ENCODE data around the gene XIRP1. TPM values are rescaled to one million over a fixed set of nuclear protein-coding genes. Genes with fewer than 3 reads are reported as not detected.

XIRP1 gene
- total RNA-seq, 3 donors from 2014 or later = 13.1 to 20.6 (median 18.2) TPM

- DNase-seq (no peak), ATAC-seq (no peak)
- H3K27me3 Mint-ChIP-seq (ENCODE audit: low read depth) = no peaks in the 10 kb centered on the region
- H3K4me1 Mint-ChIP-seq (ENCODE audit: low read depth) = peaks cover 43% of the 10 kb centered on the region
- H3K36me3 Mint-ChIP-seq (ENCODE audit: insufficient read depth) = peaks cover 32% of the 10 kb centered on the region
- H3K9me3 Mint-ChIP-seq = no peaks in the 10 kb centered on the region
- peak overlapping the region; percentile 78 for H3K4me3 Mint-ChIP-seq
Measured at GRCh38 chr3:39153977-39154279, 38.5 kb downstream of the XIRP1 start.

GRCh38 chr3:39150803-39151631 is 41.4 kb downstream of the XIRP1 start:
- no peaks in the 10 kb centered on the region for H3K27me3 Mint-ChIP-seq (ENCODE audit: low read depth)
- DNase-seq = peak; percentile 63
- H3K36me3 Mint-ChIP-seq (ENCODE audit: insufficient read depth) = peaks cover 54% of the 10 kb centered on the region
- H3K4me3 Mint-ChIP-seq = peak overlapping the region; percentile 95
- H3K9me3 Mint-ChIP-seq = no peaks in the 10 kb centered on the region
- H3K4me1 Mint-ChIP-seq (ENCODE audit: low read depth) = peaks cover 72% of the 10 kb centered on the region
- peak; percentile 8 to 13 for ATAC-seq

DNA sequence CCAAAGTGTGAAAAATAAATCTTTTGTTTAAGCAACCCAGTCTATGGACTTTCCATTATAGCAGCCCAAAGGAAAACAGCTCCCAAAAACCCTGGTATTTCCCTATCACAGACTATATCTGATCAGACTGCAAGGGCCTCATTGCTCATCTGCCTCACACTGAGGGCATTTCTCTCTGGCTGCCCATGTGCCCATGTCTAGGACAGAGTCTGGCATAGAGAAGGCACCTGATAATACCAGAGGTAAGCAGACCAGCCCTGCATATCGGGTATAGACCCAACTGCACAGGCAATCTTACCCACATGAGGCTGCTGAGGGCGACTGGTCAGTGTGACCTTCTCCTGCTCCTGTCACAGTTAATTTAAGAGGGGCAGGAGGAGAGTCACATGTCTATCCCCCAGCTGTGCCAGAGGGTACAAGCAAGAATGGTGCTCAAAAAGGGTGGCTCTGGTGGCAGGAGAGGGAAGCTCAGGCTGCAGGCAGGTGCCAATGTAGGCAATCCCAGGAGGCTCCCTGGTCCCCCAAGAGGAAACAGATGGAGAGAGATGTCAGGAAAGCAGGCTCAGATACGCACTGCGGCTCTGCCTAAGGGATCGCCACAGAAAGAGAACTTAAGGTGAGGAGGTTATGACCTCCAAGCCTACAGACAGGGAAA is 42.1 kb downstream of the XIRP1 start:
- Mint-ChIP-seq H3K27me3 (ENCODE audit: low read depth) (no peaks in the 10 kb centered on the region), H3K36me3 (ENCODE audit: insufficient read depth) (peaks cover 58% of the 10 kb centered on the region), H3K4me3 (peak overlapping the region; percentile 95), H3K9me3 (no peaks in the 10 kb centered on the region), H3K4me1 (ENCODE audit: low read depth) (peaks cover 74% of the 10 kb centered on the region)
- ATAC-seq (no peak), DNase-seq (no peak)

DNA sequence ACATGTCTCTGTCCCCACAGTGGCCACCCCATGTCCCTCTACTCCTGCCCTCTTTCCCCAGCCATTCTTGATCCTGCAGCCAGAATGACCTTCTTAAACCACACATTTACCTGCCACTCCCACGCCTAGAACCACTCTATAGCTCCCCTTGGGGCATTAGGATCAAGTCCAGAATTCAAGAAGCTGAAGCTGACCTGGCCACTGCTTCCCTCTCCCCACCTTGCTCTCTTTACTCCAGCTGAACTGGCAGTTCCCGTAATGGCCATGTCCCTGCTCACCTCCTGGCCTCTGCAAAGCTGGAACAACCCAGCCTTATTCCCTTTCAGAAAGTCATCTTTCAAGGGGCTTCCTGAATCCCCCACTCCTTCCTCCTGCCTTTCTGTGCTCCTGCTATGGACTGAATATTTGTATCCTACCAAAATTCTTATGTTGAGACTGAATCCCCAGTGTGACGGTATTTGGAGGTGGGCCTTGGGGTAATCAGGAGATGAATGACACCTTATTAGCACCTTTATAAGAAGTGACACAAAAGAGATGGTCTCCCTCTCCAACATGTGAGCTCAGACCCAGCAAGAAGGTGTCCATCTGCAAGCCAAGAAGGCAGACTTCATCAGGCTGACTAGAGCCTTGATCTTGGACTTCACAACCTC is 42.8 kb downstream of the XIRP1 start:
- Mint-ChIP-seq H3K4me1 (ENCODE audit: low read depth) (peaks cover 75% of the 10 kb centered on the region), H3K36me3 (ENCODE audit: insufficient read depth) (peaks cover 59% of the 10 kb centered on the region), H3K27me3 (ENCODE audit: low read depth) (no peaks in the 10 kb centered on the region), H3K9me3 (no peaks in the 10 kb centered on the region), H3K4me3 (peak overlapping the region; percentile 95)
- DNase-seq (no peak), ATAC-seq (no peak)

DNA sequence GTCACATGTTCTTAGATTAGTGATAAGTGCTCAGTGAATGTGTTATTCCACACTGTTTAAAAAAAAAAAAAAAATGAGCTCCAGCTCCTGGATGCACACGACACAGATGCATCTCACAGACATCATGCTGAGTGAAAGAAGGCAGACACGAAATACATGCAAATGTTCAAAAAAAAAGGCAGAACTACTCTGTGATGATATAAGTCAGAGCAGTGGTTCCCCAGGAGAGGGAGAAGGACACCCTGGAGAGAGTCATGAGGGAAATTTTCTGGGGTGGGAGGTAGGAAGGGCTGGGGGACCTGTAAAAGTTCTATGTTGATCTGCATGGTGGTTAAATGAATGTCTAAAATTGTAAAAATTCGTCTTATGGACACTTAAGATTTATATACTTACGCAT is 43.3 kb downstream of the XIRP1 start:
- H3K36me3 Mint-ChIP-seq (ENCODE audit: insufficient read depth) = peaks cover 65% of the 10 kb centered on the region
- H3K4me3 Mint-ChIP-seq = peak overlapping the region; percentile 95
- peaks cover 72% of the 10 kb centered on the region for H3K4me1 Mint-ChIP-seq (ENCODE audit: low read depth)
- no peaks in the 10 kb centered on the region for H3K27me3 Mint-ChIP-seq (ENCODE audit: low read depth)
- no peak for ATAC-seq
- H3K9me3 Mint-ChIP-seq = no peaks in the 10 kb centered on the region
- no peak for DNase-seq

DNA sequence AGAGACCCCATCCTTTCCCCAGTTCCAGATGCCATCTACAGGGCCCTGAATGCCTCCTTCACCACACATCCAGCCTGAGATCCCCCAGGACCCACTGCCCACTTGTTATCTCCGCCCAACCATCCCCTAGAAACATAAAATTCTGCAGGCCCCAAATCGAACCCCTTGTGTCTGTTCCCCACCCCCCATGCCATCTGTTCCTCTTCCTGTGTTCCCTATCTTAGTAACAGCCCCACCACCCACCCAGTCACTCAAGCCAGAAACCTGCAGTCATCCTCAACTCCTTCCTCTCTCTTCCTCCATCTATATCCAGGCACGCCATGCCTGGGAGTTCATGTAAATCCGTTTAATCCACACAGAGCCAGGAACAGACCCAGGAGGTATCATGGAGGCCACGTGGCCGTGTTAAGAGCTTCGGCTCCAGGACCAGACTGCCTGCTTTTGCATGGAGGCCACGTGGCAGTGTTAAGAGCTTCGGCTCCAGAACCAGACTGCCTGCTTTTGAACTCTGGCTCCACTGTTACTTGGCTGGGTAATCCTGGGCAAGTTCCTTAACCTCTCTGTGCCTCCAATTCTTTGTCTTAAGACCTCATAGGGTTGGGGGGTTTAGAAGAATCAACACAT is 43.8 kb downstream of the XIRP1 start:
- Mint-ChIP-seq H3K27me3 (ENCODE audit: low read depth) (no peaks in the 10 kb centered on the region), H3K4me1 (ENCODE audit: low read depth) (peaks cover 72% of the 10 kb centered on the region), H3K4me3 (peak overlapping the region; percentile 95), H3K36me3 (ENCODE audit: insufficient read depth) (peaks cover 68% of the 10 kb centered on the region), H3K9me3 (no peaks in the 10 kb centered on the region)
- DNase-seq = no peak
- ATAC-seq = no peak

GRCh38 chr3:39147711-39148434 is 44.5 kb downstream of the XIRP1 start:
- Mint-ChIP-seq H3K27me3 (ENCODE audit: low read depth) (no peaks in the 10 kb centered on the region), H3K4me1 (ENCODE audit: low read depth) (peaks cover 74% of the 10 kb centered on the region), H3K4me3 (peak overlapping the region; percentile 95), H3K9me3 (no peaks in the 10 kb centered on the region), H3K36me3 (ENCODE audit: insufficient read depth) (peaks cover 72% of the 10 kb centered on the region)
- DNase-seq = no peak
- no peak for ATAC-seq

DNA sequence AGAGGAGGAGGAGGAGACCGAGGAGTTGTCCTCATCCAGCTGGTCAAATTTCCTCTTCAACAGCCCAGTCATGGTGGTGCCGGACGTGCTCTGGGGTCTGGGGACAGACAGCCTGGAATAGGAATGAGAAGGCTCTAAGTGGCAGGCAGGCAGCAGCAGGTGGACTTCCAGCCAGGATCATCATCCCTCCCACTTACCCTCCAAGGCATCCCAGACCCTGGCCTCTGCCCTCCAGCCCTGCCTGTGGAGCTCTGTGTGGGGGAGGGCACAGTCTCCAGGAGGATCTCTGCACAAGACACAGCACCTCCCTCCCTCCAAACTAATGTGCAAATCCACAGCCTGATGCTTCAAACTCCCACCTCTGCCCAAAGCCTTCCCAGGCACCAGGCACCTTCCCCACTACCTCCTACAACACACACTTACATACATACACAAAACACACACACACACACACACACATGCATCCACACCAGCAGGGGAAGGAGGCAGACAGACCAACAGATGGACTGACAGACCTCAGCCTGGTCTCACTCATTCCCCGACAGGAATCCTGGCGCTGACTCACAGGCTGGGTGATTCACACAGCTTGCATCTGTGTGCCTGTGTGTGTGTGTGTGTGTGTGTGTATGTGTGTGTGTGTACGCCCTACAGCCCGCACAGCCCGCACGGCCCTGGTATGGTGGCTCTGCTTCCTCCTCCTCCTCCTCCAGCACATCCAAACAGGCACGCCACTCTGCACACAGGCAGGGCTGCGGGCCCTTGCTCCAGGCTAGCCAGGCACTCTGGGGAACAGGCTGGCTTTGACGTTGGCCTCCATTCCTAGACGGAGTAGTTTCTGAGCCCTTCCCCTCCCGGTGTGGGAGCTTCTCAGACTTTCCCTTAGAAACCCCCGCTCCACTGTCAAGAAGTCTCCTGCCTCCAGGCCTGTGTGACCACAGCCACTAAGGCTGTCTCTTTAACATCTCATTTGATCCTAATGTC is 45.5 kb downstream of the XIRP1 start:
- ATAC-seq (peak; percentile 55 to 64), DNase-seq (peak; percentile 76)
- no peaks in the 10 kb centered on the region for H3K9me3 Mint-ChIP-seq
- H3K36me3 Mint-ChIP-seq (ENCODE audit: insufficient read depth) = peaks cover 70% of the 10 kb centered on the region
- peaks cover 71% of the 10 kb centered on the region for H3K4me1 Mint-ChIP-seq (ENCODE audit: low read depth)
- H3K4me3 Mint-ChIP-seq = peak overlapping the region; percentile 95
- no peaks in the 10 kb centered on the region for H3K27me3 Mint-ChIP-seq (ENCODE audit: low read depth)

GRCh38 chr3:39146083-39146501 is 46.3 kb downstream of the XIRP1 start:
- peaks cover 67% of the 10 kb centered on the region for H3K4me1 Mint-ChIP-seq (ENCODE audit: low read depth)
- no peaks in the 10 kb centered on the region for H3K9me3 Mint-ChIP-seq
- no peaks in the 10 kb centered on the region for H3K27me3 Mint-ChIP-seq (ENCODE audit: low read depth)
- DNase-seq (no peak), ATAC-seq (no peak)
- H3K4me3 Mint-ChIP-seq = peak overlapping the region; percentile 95
- H3K36me3 Mint-ChIP-seq (ENCODE audit: insufficient read depth) = peaks cover 74% of the 10 kb centered on the region

GRCh38 chr3:39144748-39145380 is 47.5 kb downstream of the XIRP1 start:
- DNase-seq = no peak
- H3K27me3 Mint-ChIP-seq (ENCODE audit: low read depth) = no peaks in the 10 kb centered on the region
- no peaks in the 10 kb centered on the region for H3K9me3 Mint-ChIP-seq
- no peak overlapping the region for H3K4me3 Mint-ChIP-seq
- H3K4me1 Mint-ChIP-seq (ENCODE audit: low read depth) = peaks cover 60% of the 10 kb centered on the region
- peaks cover 70% of the 10 kb centered on the region for H3K36me3 Mint-ChIP-seq (ENCODE audit: insufficient read depth)
- ATAC-seq = no peak

GRCh38 chr3:39144095-39144747 is 48.2 kb downstream of the XIRP1 start:
- Mint-ChIP-seq H3K27me3 (ENCODE audit: low read depth) (no peaks in the 10 kb centered on the region), H3K9me3 (no peaks in the 10 kb centered on the region), H3K4me1 (ENCODE audit: low read depth) (peaks cover 55% of the 10 kb centered on the region), H3K4me3 (no peak overlapping the region), H3K36me3 (ENCODE audit: insufficient read depth) (peaks cover 64% of the 10 kb centered on the region)
- no peak for ATAC-seq
- no peak for DNase-seq

DNA sequence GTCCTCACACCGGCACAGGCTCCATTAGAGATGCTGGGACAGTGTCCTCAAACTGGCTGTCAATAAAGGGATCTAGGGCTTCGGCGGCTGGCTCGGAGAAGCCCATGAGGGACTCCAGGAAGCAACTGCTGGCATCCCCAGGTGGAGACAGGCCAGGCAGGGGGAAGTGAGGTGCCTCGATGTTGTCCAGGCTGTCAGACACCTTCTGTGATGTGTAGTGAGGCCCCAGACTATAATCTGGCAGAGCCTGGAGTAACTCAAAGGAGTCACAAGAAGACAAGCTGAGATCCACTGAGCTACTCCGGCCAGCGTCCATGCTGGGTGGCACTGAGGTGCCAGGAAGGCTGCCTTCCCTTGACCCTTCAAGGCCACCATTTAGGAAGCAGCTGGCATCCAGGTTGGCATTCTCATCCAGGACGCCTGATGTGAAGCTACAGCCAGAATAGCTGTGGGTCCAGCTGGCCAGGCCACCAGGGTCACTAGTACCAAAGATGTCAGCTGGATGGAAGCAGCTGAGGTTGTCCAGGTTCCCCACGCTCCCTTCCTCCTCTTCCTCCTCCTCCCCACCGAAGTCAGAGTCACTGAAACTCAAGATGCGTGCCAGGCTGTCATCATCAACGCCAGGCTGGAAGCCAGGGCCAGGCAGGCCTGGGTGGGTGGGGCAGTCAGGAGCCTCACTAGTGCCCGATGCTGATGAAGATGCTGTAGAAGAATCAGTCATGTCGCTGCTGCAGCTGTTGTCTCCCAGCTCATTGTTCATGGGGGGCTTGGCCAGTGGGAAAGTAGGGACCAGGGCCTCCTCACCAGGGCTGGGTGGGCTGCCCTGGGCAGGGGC is 49.1 kb downstream of the XIRP1 start:
- DNase-seq = no peak
- ATAC-seq = no peak
- peaks cover 52% of the 10 kb centered on the region for H3K4me1 Mint-ChIP-seq (ENCODE audit: low read depth)
- H3K9me3 Mint-ChIP-seq = no peaks in the 10 kb centered on the region
- H3K36me3 Mint-ChIP-seq (ENCODE audit: insufficient read depth) = peaks cover 55% of the 10 kb centered on the region
- H3K4me3 Mint-ChIP-seq = no peak overlapping the region
- H3K27me3 Mint-ChIP-seq (ENCODE audit: low read depth) = no peaks in the 10 kb centered on the region

Data from activated T-cell treated with anti-CD3 and anti-CD28 coated beads, Interleukin-2, amount 50 U/mL, for 4 hours (primary cell).